Measurements from ENCODE around the gene GABRD.
"Not testable (repeated sequence)": the region's sequence is repeated elsewhere in the genome, so short reads cannot be mapped to it uniquely, and the experiment has no call there.

The GABRD gene, protein sequence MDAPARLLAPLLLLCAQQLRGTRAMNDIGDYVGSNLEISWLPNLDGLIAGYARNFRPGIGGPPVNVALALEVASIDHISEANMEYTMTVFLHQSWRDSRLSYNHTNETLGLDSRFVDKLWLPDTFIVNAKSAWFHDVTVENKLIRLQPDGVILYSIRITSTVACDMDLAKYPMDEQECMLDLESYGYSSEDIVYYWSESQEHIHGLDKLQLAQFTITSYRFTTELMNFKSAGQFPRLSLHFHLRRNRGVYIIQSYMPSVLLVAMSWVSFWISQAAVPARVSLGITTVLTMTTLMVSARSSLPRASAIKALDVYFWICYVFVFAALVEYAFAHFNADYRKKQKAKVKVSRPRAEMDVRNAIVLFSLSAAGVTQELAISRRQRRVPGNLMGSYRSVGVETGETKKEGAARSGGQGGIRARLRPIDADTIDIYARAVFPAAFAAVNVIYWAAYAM

DNA sequence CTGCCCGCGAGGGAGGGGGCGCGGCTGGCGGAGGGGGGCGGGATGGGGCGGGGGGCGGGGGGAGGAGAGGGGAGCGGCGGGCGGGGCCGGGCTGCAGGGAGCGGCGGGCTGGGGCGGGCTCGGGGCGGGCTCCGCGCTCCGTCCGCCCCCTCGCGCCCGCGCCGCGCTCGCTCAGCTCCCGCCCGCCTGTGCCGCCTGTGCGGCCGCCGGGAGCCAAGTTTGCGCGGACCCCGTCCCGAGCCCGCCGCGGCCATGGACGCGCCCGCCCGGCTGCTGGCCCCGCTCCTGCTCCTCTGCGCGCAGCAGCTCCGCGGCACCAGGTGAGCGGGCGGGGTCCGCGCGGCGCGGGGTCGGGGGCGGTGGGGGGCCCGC lies at the start of gene GABRD:
Gene GABRD, plus strand, starts transcription at position 174 of the 372 bp plus-strand sequence. Its CDS starts 79 bp downstream, at position 253.
- DNase-seq (ENCODE audit: low spot score): peak; percentile 36

DNA sequence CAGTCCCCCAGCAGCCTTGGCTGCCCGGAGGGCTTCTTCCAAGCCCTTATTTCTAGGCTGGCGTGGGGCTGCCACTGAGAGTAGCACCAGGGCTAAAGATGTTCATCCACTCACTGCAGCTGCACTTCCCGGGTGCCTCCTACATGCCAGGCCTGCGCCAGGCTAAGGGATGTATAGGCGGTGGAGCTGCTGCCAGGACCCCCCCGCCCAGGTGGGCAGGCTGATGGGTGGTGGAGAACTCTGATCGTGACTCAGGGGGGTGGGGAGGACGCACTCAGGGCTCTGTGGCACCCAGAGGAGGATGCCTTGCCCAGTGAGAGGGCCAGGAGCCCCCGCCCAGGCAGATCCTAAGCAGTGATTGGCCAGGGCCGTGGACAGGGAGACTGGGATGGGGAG lies 49.6 kb upstream of the GABRD start:
- DNase-seq (ENCODE audit: low spot score): no peak

DNA sequence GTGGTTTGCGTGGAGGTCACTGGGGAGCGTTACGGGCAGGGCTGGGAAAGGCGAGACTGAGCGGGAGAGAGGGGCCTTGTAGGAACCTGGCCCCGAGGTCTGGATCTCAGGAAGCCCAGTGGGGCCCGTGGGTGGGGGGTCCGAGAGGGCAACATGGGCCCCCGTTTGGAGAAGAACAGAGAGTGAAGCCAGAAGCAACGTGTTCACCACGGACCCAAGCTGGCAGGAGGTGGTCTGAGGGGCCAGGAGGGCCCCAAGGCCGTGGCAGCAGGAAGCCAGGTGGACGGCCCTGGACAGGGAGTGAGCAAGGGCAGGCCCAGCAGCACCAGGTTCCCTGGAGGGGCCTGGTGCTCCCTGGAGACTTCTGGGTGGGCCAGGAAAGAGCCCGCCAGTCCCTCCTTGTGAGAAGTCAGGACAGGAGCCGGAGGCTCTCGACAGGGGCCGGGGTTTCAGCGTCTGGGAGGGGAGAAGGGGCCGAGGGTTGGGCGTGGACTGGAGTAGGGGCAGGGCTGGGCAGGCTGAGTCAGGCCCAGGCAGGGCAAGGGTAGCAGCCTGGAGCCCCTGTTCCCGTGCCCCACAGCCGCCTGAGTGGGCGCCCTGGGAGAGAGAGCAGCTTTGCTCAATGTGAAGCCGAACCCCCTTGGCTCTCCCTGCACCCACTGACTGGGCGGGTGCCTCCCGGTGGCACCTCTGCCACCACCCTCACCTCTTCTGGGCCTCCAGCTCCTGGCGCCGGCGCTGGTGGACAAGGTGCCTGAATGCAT lies 49.0 kb upstream of the GABRD start:
- no peak for DNase-seq (ENCODE audit: low spot score)

DNA sequence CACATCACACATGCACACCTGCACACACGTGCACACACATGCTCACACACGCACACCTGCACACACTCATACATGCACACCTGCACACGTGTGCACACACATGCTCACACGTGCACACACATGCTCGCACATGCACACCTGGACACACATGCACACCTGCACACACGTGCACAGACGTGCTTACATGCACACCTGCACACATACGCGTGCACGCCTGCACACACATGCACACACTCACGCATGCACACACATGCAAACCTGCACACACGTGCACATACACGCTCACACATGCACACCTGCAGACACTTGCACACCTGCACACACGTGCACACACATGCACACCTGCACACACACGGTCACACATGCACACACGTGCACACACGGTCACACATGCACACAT lies 48.1 kb upstream of the GABRD start:
- DNase-seq (ENCODE audit: low spot score): no peak

DNA sequence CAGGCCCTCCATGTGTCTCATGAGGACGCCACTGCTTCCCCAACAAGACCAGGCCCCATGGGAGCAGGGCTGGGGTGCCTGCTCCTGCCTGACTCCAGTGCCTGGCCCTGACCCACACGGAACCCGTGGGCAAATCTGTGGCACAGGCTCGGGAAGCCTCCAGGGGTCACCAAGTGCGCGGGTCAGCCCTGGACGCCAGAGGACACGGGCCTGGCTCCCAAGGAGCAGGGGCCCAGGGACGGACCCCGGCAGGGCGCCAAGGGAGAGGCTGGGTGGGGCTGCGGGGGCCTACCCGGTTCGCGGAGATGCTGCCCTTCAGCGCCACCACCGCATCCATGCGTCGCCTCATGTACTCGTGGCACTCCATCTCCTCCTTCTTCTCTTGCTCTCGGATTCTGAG lies 47.5 kb upstream of the GABRD start:
- DNase-seq (ENCODE audit: low spot score): no peak

DNA sequence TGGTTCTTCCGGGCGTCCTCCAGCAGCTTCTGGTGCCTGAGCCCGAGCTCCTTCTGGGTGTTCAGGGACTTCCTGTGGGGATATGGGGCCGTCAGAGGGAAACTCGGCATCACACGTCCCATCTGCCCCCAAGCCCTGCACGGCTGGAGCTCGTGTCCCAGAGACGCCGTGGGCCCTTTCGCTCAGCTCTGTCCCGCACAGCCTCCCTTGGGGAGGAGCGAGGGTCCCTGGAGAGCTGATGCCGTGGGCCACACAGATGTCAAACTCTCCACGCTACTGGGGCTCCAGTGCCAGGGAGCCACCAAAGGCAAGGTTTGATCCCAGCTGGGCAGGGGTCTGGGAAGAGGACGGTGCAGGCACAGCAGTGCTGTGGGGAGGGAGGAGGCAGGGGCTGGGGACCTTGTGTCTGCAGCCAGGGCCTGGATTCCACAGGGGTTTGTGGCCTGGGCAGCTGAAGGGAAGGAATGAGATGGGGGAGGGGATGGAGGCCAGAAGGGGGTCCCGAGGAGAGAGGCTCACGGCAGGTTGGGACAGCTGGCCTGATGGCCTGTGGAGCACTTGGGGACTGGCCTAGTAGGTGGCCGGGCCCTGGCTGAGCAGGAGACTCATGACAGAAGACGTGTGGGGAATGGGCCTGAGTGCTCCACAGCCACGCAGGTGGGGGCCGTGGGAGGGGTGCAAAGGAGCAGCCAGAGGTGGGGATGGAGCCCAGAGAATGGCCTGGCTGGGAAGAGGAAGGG lies 46.0 kb upstream of the GABRD start:
- DNase-seq (ENCODE audit: low spot score): no peak

DNA sequence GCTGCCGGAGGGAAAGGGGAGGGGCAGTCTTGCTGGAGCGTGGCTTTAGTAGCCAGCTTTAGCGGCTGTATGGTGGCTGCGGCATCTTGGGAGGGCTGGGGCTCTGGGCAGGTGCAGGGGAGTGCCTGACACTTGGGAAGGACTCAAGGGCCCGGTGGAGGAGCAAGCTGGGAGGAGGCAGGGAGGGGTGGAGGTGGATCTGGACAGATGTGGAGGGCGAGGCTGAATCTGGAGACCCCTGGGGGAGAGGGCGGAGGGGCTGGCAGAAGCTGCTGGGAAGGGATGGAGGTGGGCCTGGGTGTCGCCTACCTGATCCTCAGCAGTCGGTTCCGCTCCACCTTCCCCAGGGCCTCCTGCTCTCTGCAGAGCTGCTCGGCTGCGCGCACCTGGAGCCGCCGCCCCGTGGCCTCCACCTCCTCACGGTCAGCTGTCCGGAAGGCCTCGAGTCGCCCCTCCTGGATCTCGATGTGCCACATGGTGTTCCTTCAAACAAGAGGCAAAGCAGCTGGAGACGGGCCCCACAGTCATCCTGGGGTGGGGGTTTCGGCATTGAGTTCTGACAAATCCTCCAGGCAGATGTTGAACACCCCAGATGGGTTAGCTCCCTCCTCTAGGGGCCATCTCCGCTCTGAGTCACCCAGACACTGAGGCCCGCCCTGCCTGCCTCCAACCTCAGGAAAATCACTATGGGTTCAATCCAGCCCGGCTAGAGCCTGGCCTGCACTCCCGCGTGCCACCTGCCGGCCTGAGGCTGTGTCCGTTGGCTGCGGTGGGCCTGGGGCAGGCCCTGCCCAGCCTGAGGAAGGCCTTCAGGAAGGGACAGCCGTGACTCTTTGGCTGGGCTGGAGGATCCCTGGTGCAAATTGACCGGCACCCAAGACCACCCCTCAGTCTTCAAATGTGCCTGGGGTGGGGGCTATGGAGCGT lies 45.2 kb upstream of the GABRD start:
- no peak for DNase-seq (ENCODE audit: low spot score)

DNA sequence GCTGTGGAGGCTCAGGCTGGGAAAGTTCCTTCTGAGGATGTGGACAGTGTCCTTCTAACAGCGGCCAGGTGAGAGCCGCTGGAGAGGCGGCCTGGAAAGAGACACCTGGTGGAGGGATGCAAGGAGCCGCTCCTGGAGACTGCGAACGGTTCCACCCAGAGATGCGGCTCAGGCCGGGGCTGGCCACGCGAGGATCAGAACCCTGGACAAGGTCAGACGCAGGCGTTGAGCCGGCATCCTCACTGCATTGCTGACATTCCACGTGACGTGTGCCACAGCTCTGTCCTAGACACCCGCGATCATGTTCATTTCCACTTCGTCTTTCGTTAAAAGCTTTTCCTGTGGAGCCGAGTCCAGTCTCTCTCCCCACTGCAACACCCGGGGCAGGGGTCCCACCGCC lies 44.3 kb upstream of the GABRD start:
- no peak for DNase-seq (ENCODE audit: low spot score)

DNA sequence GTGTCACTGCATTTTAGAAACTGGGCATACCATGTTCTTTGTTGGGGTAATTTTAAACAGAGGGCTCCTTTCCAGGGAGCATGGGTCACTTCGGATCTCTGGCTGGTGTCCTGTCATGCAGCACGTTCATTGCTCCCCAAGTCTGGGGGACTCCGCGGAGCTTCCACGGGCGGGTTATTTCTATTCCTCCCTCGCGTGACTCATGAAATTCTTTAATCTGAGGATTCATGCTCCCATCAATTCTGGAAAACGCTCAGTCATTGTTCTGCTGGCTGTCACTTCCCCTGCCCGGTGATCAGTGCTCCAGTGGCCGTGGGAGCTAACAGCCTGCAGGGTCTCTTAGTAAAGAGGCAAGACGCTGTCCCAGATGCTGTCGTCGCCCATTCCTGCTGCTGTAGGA lies 43.6 kb upstream of the GABRD start:
- DNase-seq (ENCODE audit: low spot score): no peak

DNA sequence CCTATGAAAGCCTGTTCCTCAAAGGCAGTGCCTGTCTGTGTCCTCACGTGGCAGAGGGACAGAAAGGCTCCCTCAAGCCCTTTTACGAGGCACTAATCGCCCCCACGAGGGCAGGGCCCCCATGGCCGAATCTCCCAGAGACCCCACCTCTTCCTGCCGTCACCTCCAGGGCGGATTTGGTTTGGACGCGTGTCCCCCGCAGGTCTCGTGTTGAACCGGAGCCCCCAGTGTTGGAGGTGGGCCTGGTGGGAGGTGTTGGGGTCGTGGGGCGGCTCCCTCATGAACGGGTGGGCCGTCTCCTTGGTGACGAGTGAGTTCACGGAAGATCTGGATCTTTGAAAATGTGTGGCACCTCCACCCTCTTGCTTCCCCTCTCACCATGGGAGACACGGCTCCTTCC lies 43.1 kb upstream of the GABRD start:
- no peak for DNase-seq (ENCODE audit: low spot score)

DNA sequence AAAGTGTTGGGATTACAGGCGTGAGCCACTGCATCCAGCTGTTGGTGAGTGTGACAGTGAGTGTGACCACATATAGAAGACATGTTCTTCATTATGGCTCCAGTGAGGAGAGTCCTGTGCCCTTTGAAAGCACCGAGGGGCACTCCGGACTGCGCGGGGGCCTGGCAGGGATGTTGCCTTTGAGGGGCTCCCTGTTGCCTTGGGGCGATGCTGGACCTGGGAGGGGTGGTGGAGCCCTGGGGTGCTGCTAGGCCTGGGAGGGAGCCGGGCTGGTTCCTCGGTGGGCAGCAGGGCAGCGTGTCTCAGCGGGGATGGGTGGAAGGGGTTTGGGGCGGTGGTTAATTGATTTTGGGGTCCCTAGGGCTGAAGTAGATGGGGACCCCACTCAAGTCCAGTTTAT lies 41.0 kb upstream of the GABRD start:
- no peak for DNase-seq (ENCODE audit: low spot score)

DNA sequence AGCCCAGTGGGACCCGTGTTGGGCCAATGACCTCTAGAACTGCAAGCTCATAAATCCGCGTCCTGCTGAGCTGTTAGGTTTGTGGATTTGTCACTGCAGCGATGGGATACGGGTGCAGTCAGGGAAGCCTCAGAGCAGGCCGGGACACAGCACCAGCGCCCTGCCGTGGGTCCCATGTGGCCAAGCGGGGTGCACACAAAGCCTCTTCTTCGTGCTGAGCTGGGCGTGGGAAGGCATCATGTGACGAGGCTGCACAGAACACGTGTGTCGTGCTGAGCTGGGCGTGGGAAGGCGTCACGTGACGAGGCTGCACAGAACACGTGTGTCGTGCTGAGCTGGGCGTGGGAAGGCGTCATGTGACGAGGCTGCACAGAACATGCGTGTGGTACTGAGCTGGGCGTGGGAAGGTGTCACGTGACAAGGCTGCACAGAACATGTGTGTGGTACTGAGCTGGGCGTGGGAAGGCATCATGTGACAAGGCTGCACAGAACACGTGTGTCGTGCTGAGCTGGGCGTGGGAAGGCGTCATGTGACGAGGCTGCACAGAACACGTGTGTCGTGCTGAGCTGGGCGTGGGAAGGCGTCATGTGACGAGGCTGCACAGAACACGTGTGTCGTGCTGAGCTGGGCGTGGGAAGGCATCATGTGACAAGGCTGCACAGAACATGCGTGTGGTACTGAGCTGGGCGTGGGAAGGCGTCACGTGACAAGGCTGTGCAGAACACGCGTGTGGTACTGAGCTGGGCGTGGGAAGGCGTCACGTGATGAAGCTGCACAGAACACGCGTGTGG lies 40.3 kb upstream of the GABRD start:
- DNase-seq (ENCODE audit: low spot score): not testable (repeated sequence)

DNA sequence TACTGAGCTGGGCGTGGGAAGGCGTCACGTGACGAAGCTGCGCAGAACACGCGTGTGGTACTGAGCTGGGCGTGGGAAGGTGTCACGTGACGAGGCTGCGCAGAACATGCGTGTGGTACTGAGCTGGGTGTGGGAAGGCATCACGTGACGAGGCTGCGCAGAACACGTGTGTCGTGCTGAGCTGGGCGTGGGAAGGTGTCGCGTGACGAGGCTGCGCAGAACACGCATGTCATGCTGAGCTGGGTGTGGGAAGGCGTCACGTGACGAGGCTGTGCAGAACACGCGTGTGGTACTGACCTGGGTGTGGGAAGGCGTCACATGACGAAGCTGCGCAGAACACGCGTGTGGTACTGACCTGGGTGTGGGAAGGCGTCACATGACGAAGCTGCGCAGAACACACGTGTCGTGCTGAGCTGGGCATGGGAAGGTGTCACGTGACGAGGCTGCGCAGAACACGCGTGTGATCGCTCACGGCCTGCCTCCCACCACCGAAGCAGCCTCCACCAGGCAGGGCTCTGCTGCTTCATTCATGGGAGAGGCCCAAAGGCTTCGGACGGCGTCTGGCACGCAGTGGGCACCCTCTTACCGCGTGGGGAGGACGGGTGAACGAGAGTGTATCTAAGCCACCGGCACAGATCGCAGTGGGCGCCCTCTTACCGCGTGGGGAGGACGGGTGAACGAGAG lies 39.5 kb upstream of the GABRD start:
- no peak for DNase-seq (ENCODE audit: low spot score)

DNA sequence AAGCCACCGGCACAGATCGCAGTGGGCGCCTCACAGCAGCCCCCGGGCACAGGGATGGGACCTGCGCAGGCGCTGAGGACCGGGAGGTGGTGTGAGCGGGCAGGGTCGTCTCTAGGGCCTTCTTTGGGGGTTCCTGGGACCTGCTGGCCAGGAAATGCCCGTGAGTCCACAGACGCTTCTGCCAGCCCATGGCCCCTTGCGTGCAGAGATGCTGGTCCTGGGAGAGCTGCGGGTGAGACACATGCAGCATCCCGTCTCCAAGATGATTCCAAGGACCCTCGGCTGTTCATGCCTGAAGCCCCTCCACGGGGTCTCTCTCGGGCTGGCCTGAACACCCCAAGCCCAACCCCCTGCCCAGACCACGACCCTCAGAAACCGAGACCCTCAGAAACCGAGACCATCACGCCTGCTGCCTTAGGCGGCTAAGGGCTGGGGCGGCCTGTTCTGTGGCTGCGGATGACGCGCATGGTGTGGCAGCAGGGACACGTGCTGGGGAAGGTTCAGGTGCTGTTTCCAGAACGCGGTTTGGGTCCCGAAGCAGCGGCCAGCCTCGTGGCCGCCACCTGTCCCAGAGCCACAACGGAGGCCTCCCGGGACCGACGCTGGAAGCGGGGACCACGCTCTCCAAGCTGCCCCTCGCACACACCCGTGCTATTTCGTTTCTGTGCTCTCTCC lies 38.5 kb upstream of the GABRD start:
- DNase-seq (ENCODE audit: low spot score): no peak

DNA sequence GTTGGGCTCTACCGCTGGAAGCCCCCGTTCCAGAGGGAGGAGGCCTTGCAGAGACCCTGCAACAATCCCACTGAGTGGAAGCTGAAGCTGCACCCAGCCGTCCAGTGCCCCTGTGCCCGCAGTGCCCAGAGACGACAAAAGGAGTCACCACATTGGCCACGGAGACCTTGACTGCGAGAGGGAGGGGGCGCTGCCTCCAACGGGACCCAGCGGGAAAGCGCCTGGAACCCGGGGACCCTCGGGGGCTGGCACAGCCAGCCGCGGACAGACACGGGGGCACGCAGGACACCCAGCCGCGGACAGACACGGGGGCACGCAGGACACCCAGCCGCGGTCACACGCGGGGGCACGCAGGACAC lies 38.0 kb upstream of the GABRD start:
- no peak for DNase-seq (ENCODE audit: low spot score)

DNA sequence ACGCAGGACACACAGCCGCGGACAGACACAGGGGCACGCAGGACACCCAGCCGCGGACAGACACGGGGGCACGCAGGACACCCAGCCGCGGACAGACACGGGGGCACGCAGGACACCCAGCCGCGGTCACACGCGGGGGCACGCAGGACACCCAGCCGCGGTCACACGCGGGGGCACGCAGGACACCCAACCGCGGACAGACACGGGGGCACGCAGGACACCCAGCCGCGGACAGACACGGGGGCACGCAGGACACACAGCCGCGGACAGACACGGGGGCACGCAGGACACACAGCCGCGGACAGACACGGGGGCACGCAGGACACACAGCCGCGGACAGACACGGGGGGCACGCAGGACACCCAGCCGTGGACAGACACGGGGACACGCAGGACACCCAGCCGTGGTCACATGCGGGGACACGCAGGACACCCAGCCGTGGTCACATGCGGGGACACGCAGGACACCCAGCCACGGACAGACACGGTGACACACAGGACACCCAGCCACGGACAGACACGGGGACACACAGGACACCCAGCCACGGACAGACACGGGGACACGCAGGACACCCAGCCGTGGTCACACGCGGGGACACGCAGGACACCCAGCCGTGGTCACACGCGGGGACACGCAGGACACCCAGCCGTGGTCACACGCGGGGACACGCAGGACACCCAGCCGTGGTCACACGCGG lies 37.4 kb upstream of the GABRD start:
- DNase-seq (ENCODE audit: low spot score): not testable (repeated sequence)

DNA sequence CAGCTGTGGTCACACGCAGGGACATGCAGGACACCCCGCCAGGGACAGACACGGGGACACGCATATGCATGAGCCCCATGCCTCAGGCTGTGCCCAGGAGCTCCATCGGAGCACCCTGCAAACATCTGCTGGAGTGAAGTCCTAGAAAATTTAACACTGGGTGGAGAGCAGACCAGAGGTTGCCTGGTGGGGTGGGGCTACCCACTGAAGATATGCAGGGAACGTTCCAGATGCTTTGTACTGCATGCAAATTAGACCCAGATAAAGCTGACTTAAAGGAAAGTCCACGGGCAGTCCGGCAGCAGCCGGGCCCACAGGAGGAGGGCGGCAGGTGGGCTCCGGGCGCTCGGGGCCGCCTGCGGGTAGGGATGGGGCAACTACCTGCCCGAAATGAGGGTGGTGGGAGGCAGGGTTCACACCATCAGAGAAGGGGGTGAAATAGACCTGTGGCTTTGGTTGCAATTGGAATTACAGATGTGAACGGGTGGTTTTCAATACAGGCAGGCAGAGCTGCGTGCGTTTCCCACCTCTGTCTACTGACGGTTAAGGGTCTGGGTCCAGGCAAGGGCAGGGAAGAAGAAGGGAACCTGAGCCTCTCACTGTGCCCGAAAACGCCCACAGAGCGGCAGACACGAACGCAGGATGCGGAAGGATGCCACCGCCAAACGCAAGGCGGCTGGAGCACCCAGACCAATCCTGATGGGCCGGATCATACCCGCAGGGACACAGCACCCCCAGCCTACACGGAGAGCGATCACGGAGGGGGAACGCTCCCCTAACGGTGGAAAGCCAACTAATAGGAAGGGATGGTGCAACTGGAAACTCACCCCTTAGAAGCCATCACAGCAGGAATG lies 36.5 kb upstream of the GABRD start:
- DNase-seq (ENCODE audit: low spot score): no peak

DNA sequence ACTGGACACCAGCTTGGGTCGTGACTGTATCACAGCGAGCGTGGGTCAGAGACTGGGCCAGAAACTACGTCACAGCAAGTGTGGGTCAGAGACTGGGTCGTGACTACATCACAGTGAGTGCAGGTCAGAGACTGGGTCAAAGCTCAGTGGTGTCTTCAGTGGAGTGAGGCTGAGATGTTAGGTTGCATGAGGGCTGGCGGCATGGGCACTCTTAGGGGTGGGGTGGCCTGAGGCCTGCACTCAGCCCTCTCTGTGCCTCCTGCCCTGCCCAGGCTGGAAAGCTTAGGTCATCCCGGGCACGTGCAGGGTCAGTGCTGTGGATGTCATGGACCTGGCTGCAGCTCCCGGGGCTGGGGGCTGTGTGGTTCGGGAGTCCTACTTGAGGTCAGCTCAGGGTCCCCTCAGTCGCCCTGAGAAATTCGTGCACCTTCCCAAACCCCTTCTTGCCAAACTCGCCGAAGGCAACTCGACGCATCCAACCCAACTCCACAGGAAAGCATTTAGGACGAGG lies 34.5 kb upstream of the GABRD start:
- DNase-seq (ENCODE audit: low spot score): no peak
